IMR-90 (cell line): ENCODE measurements around the gene SLC8A1.

Source experiments
- CTCF ChIP-seq: conservative IDR thresholded peaks from 2 replicates; pipeline ENCODE4 v1.5.1; 2012; ENCODE audit warnings: mild to moderate bottlenecking, low read depth, low read length, improper control_type of control experiment
- POLR2A ChIP-seq: IDR thresholded peaks from 2 replicates; pipeline ENCODE4 v1.6.1; 2012; ENCODE audit warnings: mild to moderate bottlenecking, low read depth, low read length
- RAD21 ChIP-seq: IDR thresholded peaks from 2 replicates; pipeline ENCODE4 v1.6.1; 2012; ENCODE audit warnings: low read length, improper control_type of control experiment

GRCh38 chr2:40131081-40131704, 320.7 kb downstream of the SLC8A1 start:
- TF ChIP-seq CTCF (no peak), RAD21 (no peak), POLR2A (no peak)
